ENCODE results near the gene UCMA. TPM values are rescaled to one million over a fixed set of nuclear protein-coding genes. Genes with fewer than 3 reads are reported as not detected.

The UCMA gene
- total and polyA plus RNA-seq, 9 donors = 0.11 to 0.48 (median 0.38) TPM; not detected in 6

GRCh38 chr10:13206091-13206490 is 28.1 kb downstream of the UCMA start:
- Histone ChIP-seq H3K27ac (no peak overlapping the region), H3K27me3 (no peaks in the 10 kb centered on the region), H3K9me3 (no peaks in the 10 kb centered on the region), H3K36me3 (no peaks in the 10 kb centered on the region), H3K4me1 (ENCODE audit: insufficient read depth) (no peaks in the 10 kb centered on the region), H3K4me3 (no peak overlapping the region)
- 84 to 90% (median 86%) methylated on average over 9 of the region's 9 CpGs for WGBS, 3 donors
- DNase-seq = no peak
- intact Hi-C loops (cut with DNase I) = no loop called here
- no peak for TF ChIP-seq CTCF (IDR thresholded peaks at IDR 0.05)
- TF ChIP-seq POLR2A (IDR thresholded peaks at IDR 0.05) = no peak
- TF ChIP-seq EP300 (IDR thresholded peaks at IDR 0.05) = no peak

GRCh38 chr10:13201132-13201531 is 33.0 kb downstream of the UCMA start:
- intact Hi-C loops (cut with DNase I) = no loop called here
- no peaks in the 10 kb centered on the region for H3K4me1 ChIP-seq (ENCODE audit: insufficient read depth)
- H3K27ac ChIP-seq = no peak overlapping the region
- H3K4me3 ChIP-seq = no peak overlapping the region
- TF ChIP-seq EP300 (IDR thresholded peaks at IDR 0.05) = no peak
- no peak for TF ChIP-seq CTCF (IDR thresholded peaks at IDR 0.05)
- no peak for TF ChIP-seq POLR2A (IDR thresholded peaks at IDR 0.05)
- 80 to 88% (median 86%) methylated on average over 6 of the region's 6 CpGs for WGBS, 3 donors
- DNase-seq = no peak
- H3K36me3 ChIP-seq = no peaks in the 10 kb centered on the region
- no peaks in the 10 kb centered on the region for H3K27me3 ChIP-seq
- H3K9me3 ChIP-seq = no peaks in the 10 kb centered on the region

- H3K9me3 ChIP-seq = no peaks in the 10 kb centered on the region
- no peak for DNase-seq
- H3K27me3 ChIP-seq = no peaks in the 10 kb centered on the region
- 77 to 90% (median 88%) methylated on average over 6 of the region's 6 CpGs for WGBS, 3 donors
- TF ChIP-seq POLR2A (IDR thresholded peaks at IDR 0.05) = no peak
- TF ChIP-seq CTCF (IDR thresholded peaks at IDR 0.05) = no peak
- no peaks in the 10 kb centered on the region for H3K4me1 ChIP-seq (ENCODE audit: insufficient read depth)
- no peak overlapping the region for H3K4me3 ChIP-seq
- H3K27ac ChIP-seq = no peak overlapping the region
- no peaks in the 10 kb centered on the region for H3K36me3 ChIP-seq
- intact Hi-C loops (cut with DNase I) = no loop called here
Measured at GRCh38 chr10:13195016-13195415, 39.2 kb downstream of the UCMA start.

GRCh38 chr10:13193637-13194036 is 40.5 kb downstream of the UCMA start:
- H3K27me3 ChIP-seq = no peaks in the 10 kb centered on the region
- H3K4me3 ChIP-seq = no peak overlapping the region
- no peaks in the 10 kb centered on the region for H3K9me3 ChIP-seq
- H3K4me1 ChIP-seq (ENCODE audit: insufficient read depth) = no peaks in the 10 kb centered on the region
- WGBS, 3 donors = 90 to 91% (median 91%) methylated on average over 7 of the region's 7 CpGs
- H3K27ac ChIP-seq = no peak overlapping the region
- no peak for DNase-seq
- no peaks in the 10 kb centered on the region for H3K36me3 ChIP-seq
- intact Hi-C loops (cut with DNase I) = no loop called here
- no peak for TF ChIP-seq CTCF (IDR thresholded peaks at IDR 0.05)
- no peak for TF ChIP-seq EP300 (IDR thresholded peaks at IDR 0.05)
- no peak for TF ChIP-seq POLR2A (IDR thresholded peaks at IDR 0.05)

- intact Hi-C loops (cut with DNase I) = no loop called here
- no peaks in the 10 kb centered on the region for H3K9me3 ChIP-seq
- H3K36me3 ChIP-seq = no peaks in the 10 kb centered on the region
- H3K27ac ChIP-seq = no peak overlapping the region
- WGBS, 3 donors = 96 to 99% (median 96%) methylated on average over 5 of the region's 5 CpGs
- H3K27me3 ChIP-seq = no peaks in the 10 kb centered on the region
- DNase-seq = no peak
- no peak overlapping the region for H3K4me3 ChIP-seq
- TF ChIP-seq EP300 (IDR thresholded peaks at IDR 0.05) = no peak
- TF ChIP-seq POLR2A (IDR thresholded peaks at IDR 0.05) = no peak
- TF ChIP-seq CTCF (IDR thresholded peaks at IDR 0.05) = no peak
- H3K4me1 ChIP-seq (ENCODE audit: insufficient read depth) = no peaks in the 10 kb centered on the region
Measured at GRCh38 chr10:13191362-13191761, 42.8 kb downstream of the UCMA start.
